Duodenal mucosa (tissue), 2 donors: ENCODE data around the gene CDH5.
"Not testable (repeated sequence)": the region's sequence is repeated elsewhere in the genome, so short reads cannot be mapped to it uniquely, and the experiment has no call there.

ENCODE experiments used
- H3K27ac ChIP-seq: one replicate; pipeline ENCODE4 v1.7.0; 2013; ENCODE audit warnings: low read depth, low read length
- H3K27me3 ChIP-seq, 2 donors: one replicate each; pipeline ENCODE4 v1.7.0; 2013; ENCODE audit warnings: low read length in 2 of 2, control low read depth in 1 of 2; ENCODE audit not compliant: insufficient read depth in 2 of 2, control insufficient read depth in 1 of 2
- H3K36me3 ChIP-seq, 2 donors: one replicate each; pipeline ENCODE4 v1.7.0; 2013; ENCODE audit warnings: low read length in 2 of 2, control low read depth in 1 of 2; ENCODE audit not compliant: insufficient read depth in 2 of 2, control insufficient read depth in 1 of 2
- H3K4me1 ChIP-seq, 2 donors: one replicate each; pipeline ENCODE4 v1.7.0; 2013; ENCODE audit warnings: low read length in 2 of 2, control low read depth in 1 of 2; ENCODE audit not compliant: insufficient read depth in 2 of 2, control insufficient read depth in 1 of 2
- H3K4me3 ChIP-seq, 2 donors: one replicate each; pipeline ENCODE4 v1.7.0; 2013; ENCODE audit warnings: low read length in 2 of 2, low read depth in 1 of 2
- H3K9ac ChIP-seq, 2 donors: one replicate each; pipeline ENCODE4 v1.7.0; 2013; ENCODE audit warnings: low read length in 2 of 2, low read depth in 1 of 2
- H3K9me3 ChIP-seq, 2 donors: one replicate each; pipeline ENCODE4 v1.7.0; 2013; ENCODE audit warnings: low read length in 2 of 2, control low read depth in 1 of 2; ENCODE audit not compliant: control insufficient read depth in 1 of 2

The CDH5 gene

GRCh38 chr16:66446737-66447136 is 80.2 kb downstream of the CDH5 start:
- Histone ChIP-seq H3K9me3 (no peaks in the 10 kb centered on the region), H3K27ac (no peak overlapping the region), H3K27me3 (peaks cover 8 to 13% of the 10 kb centered on the region in 2 donors), H3K36me3 (no peaks in the 10 kb centered on the region), H3K4me3 (no peak overlapping the region), H3K9ac (no peak overlapping the region), H3K4me1 (no peaks in the 10 kb centered on the region)

- Histone ChIP-seq H3K27ac (no peak overlapping the region), H3K9me3 (no peaks in the 10 kb centered on the region), H3K9ac (no peak overlapping the region), H3K4me3 (no peak overlapping the region), H3K36me3 (no peaks in the 10 kb centered on the region), H3K27me3 (peaks cover under 1 to 13% of the 10 kb centered on the region in 2 donors), H3K4me1 (no peaks in the 10 kb centered on the region)
Observed at GRCh38 chr16:66447491-66447890, 81.0 kb downstream of the CDH5 start.

- Histone ChIP-seq H3K4me3 (no peak overlapping the region), H3K9ac (no peak overlapping the region), H3K27me3 (peaks cover 0 to 5% of the 10 kb centered on the region in 2 donors), H3K4me1 (no peaks in the 10 kb centered on the region), H3K9me3 (no peaks in the 10 kb centered on the region), H3K36me3 (no peaks in the 10 kb centered on the region), H3K27ac (no peak overlapping the region)
Observed at GRCh38 chr16:66451548-66451947, 85.1 kb downstream of the CDH5 start.

GRCh38 chr16:66453230-66453629 is 86.7 kb downstream of the CDH5 start:
- H3K9ac ChIP-seq, H3K27ac ChIP-seq, H3K36me3 ChIP-seq, H3K9me3 ChIP-seq, H3K4me3 ChIP-seq, H3K4me1 ChIP-seq, H3K27me3 ChIP-seq: not testable (repeated sequence)
